Measurements from ENCODE around the gene FAM240B.

The FAM240B gene

GRCh38 chr9:38747941-38748340 is 28.0 kb upstream of the FAM240B start:
- no peak for TF ChIP-seq CTCF (IDR thresholded peaks at IDR 0.05; ENCODE audit: low read depth, low read length, missing control alignments)
- no peak overlapping the region for H3K4me3 ChIP-seq (ENCODE audit: low read depth, low read length)
- in situ Hi-C loops (cut with HindIII; ENCODE audit: low sequenced_read_pairs) = no loop called here
- no peak for DNase-seq (ENCODE audit: low read depth)

GRCh38 chr9:38747067-38747466 is 27.1 kb upstream of the FAM240B start:
- in situ Hi-C loops (cut with HindIII; ENCODE audit: low sequenced_read_pairs) = no loop called here
- no peak for DNase-seq (ENCODE audit: low read depth)
- TF ChIP-seq CTCF (IDR thresholded peaks at IDR 0.05; ENCODE audit: low read depth, low read length, missing control alignments) = no peak

DNA sequence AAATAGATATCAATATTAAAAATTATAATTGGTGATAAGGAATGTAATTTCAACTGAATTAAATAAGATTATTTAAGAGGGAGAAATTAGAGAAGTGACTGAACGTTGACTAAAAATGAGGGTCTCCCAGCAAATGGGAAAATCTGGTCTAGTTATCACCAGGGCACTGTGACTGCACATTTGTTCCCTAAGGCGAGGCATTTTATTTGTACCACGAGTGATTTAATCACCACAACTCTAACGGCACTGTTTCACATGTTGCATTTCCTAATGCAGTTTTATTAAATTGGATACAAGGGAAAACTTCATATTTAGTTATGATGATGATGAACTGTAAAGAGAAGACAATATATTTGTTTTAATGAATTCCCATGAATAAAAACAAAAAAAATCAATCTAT is 26.4 kb upstream of the FAM240B start:
- TF ChIP-seq CTCF (IDR thresholded peaks at IDR 0.05; ENCODE audit: low read depth, low read length, missing control alignments) = no peak
- no peak overlapping the region for H3K4me3 ChIP-seq (ENCODE audit: low read depth, low read length)
- in situ Hi-C loops (cut with HindIII; ENCODE audit: low sequenced_read_pairs) = no loop called here
- DNase-seq (ENCODE audit: low read depth) = no peak

More at GRCh38 chr9:38747067-38747466, 27.1 kb upstream of the FAM240B start:
- H3K4me3 ChIP-seq (ENCODE audit: low read depth, low read length) = no peak overlapping the region

- no peak overlapping the region for H3K4me3 ChIP-seq (ENCODE audit: low read depth, low read length)
- no peak for TF ChIP-seq CTCF (IDR thresholded peaks at IDR 0.05; ENCODE audit: low read depth, low read length, missing control alignments)
- in situ Hi-C loops (cut with HindIII; ENCODE audit: low sequenced_read_pairs) = no loop called here
- no peak for DNase-seq (ENCODE audit: low read depth)
Observed at GRCh38 chr9:38744484-38744883, 24.6 kb upstream of the FAM240B start.

GRCh38 chr9:38737246-38737645 is 17.3 kb upstream of the FAM240B start:
- no peak for DNase-seq (ENCODE audit: low read depth)
- H3K4me3 ChIP-seq (ENCODE audit: low read depth, low read length) = no peak overlapping the region
- TF ChIP-seq CTCF (IDR thresholded peaks at IDR 0.05; ENCODE audit: low read depth, low read length, missing control alignments) = no peak
- in situ Hi-C loops (cut with HindIII; ENCODE audit: low sequenced_read_pairs) = no loop called here

DNA sequence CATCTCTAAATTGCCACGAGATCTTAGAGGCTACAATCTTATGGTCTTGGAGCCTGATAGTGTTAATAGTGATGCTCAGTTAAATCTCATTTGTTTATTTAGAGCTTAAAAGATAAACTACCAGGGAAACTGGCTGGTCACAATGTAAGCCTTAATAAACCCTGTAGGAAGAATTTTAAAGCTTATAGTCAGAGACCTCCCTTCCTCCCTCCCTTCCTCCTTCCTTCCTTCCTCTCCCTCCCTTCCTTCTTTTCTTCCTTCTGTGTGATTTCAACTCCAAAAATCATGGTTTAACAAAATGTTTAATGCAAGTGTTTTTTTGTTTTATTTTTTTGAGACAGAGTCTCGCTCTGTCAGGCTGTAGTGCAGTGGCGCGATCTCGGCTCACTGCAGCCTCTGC is 14.9 kb upstream of the FAM240B start:
- no peak overlapping the region for H3K4me3 ChIP-seq (ENCODE audit: low read depth, low read length)
- in situ Hi-C loops (cut with HindIII; ENCODE audit: low sequenced_read_pairs) = no loop called here
- no peak for DNase-seq (ENCODE audit: low read depth)
- no peak for TF ChIP-seq CTCF (IDR thresholded peaks at IDR 0.05; ENCODE audit: low read depth, low read length, missing control alignments)

GRCh38 chr9:38733503-38733902 is 13.6 kb upstream of the FAM240B start:
- H3K4me3 ChIP-seq (ENCODE audit: low read depth, low read length) = no peak overlapping the region
- TF ChIP-seq CTCF (IDR thresholded peaks at IDR 0.05; ENCODE audit: low read depth, low read length, missing control alignments) = no peak
- in situ Hi-C loops (cut with HindIII; ENCODE audit: low sequenced_read_pairs) = no loop called here
- no peak for DNase-seq (ENCODE audit: low read depth)
